Esophagus (tissue), 2 donors: ENCODE data around the gene GPR32. TPM values are rescaled to one million over a fixed set of nuclear protein-coding genes. Genes with fewer than 3 reads are reported as not detected.

ENCODE experiments used
- H3K27ac ChIP-seq, 2 donors: one replicate each; pipeline ENCODE4 v1.5.1; 2013; ENCODE audit warnings: low read depth in 2 of 2, mild to moderate bottlenecking in 2 of 2, inconsistent platforms in 1 of 2, low read length in 1 of 2, moderate library complexity in 1 of 2
- H3K27me3 ChIP-seq, 2 donors: one replicate each; pipeline ENCODE4 v1.6.1; 2013; ENCODE audit warnings: low read length in 2 of 2, control low read depth in 1 of 2, mild to moderate bottlenecking in 1 of 2; ENCODE audit not compliant: insufficient read depth in 2 of 2, control insufficient read depth in 1 of 2
- H3K36me3 ChIP-seq, 2 donors: one replicate each; pipeline ENCODE4 v1.6.1; 2013; ENCODE audit warnings: low read length in 1 of 2; ENCODE audit not compliant: control insufficient read depth in 2 of 2, insufficient read depth in 2 of 2
- H3K4me1 ChIP-seq, 2 donors: one replicate each; pipeline ENCODE4 v1.6.1; 2013; ENCODE audit warnings: low read length in 1 of 2; ENCODE audit not compliant: control insufficient read depth in 2 of 2, insufficient read depth in 2 of 2
- H3K4me3 ChIP-seq, 2 donors: one replicate each; pipeline ENCODE4 v1.5.1; 2013; ENCODE audit warnings: low read length in 2 of 2, mild to moderate bottlenecking in 2 of 2, low read depth in 1 of 2, moderate library complexity in 1 of 2
- H3K9me3 ChIP-seq, 2 donors: one replicate each; pipeline ENCODE4 v1.6.1; 2013; ENCODE audit warnings: mild to moderate bottlenecking in 2 of 2, low read depth in 1 of 2, low read length in 1 of 2, moderate library complexity in 1 of 2; ENCODE audit not compliant: control insufficient read depth in 2 of 2, insufficient read depth in 1 of 2
- WGBS, 2 donors: extraction: QIAGEN DNeasy Blood & Tissue Kit; methylation state at CpG; one replicate each; pipeline ENCODE4 v1.1.7; 2013; 5-methylcytosine and 5-hydroxymethylcytosine counted together
- polyA plus RNA-seq, 2 donors: library from polyadenylated mRNA; stranded (reverse); fragments of 200-250 nt; gene quantifications; one replicate each; pipeline ENCODE4 v1.2.3, GENCODE V29; 2013
- donor health status: healthy with polysubstance abuse.
- donor health status: Bipolar disorder and iron deficiency.

Gene GPR32
- polyA plus RNA-seq, 2 donors, result not detected

DNA sequence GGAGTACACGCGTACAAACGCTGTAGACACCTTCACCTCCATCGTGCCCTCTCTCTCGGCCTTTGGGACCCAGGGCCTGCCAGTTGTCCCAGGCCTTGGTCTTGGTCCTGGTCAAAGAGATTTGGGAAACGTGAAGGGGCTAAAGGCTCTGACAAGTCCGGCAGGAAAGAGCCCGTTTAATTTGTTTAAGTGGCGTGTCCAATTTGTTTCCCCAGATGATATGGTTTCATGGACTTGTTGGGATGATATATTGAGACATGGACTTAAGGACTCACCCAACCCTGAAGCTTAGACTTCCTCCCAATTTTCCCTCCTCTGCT is 44.4 kb upstream of the GPR32 start:
- H3K4me3 ChIP-seq, result peak overlapping the region; percentile 56 to 61

GRCh38 chr19:50728084-50728737 is 42.1 kb upstream of the GPR32 start:
- 20 to 21% methylated on average over 39 of the region's 39 CpGs for WGBS, 2 donors
- Histone ChIP-seq H3K36me3 (no peaks in the 10 kb centered on the region), H3K27me3 (no peaks in the 10 kb centered on the region), H3K27ac (no peak overlapping the region), H3K4me1 (peaks cover 15 to 22% of the 10 kb centered on the region in 2 donors), H3K4me3 (no peak overlapping the region), H3K9me3 (no peaks in the 10 kb centered on the region)

More for the DNA sequence above, 44.4 kb upstream of the GPR32 start:
- 72 to 73% methylated on average over 9 of the region's 9 CpGs for WGBS, 2 donors
- Histone ChIP-seq H3K36me3 (no peaks in the 10 kb centered on the region), H3K4me1 (peaks cover 15 to 30% of the 10 kb centered on the region in 2 donors), H3K27me3 (no peaks in the 10 kb centered on the region), H3K27ac (no peak overlapping the region), H3K9me3 (no peaks in the 10 kb centered on the region)

- Histone ChIP-seq H3K36me3 (no peaks in the 10 kb centered on the region), H3K4me3 (no peak overlapping the region), H3K9me3 (no peaks in the 10 kb centered on the region), H3K4me1 (peaks cover 13 to 17% of the 10 kb centered on the region in 2 donors), H3K27me3 (no peaks in the 10 kb centered on the region), H3K27ac (no peak overlapping the region)
- 74 to 78% methylated on average over 5 of the region's 5 CpGs for WGBS, 2 donors
These were observed 40.4 kb upstream of the GPR32 start for GRCh38 chr19:50729894-50730293.

- Histone ChIP-seq H3K36me3 (no peaks in the 10 kb centered on the region), H3K27me3 (peaks cover 0 to 2% of the 10 kb centered on the region in 2 donors), H3K4me1 (no peaks in the 10 kb centered on the region), H3K9me3 (no peaks in the 10 kb centered on the region), H3K4me3 (no peak overlapping the region), H3K27ac (no peak overlapping the region)
- WGBS, 2 donors, result 53 to 65% methylated on average over 7 of the region's 7 CpGs
These were observed 34.4 kb upstream of the GPR32 start for GRCh38 chr19:50735869-50736268.

DNA sequence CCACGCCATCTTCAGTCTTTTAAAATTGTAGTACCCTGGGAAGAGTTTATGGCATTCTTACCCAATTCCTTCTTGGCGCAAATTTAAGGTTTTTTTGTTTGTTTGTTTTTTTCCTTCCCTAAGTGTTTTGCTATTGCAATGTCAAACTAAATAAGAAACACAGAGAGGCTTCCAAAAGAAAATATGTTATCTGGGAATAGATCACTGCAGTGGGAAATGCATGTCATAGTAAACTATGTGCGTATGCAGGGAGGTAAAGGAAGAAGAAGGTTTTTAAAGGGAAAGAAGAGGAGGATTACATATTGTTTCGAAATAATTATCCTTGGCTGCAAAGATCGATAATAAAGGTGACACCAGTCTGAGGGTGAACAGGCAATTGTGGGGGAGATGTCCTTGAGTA is 33.9 kb upstream of the GPR32 start:
- H3K4me3 ChIP-seq, result no peak overlapping the region
- H3K36me3 ChIP-seq, result no peaks in the 10 kb centered on the region
- 61 to 75% methylated on average over 5 of the region's 5 CpGs for WGBS, 2 donors
- H3K27ac ChIP-seq, result no peak overlapping the region
- peaks cover 0 to 2% of the 10 kb centered on the region in 2 donors for H3K27me3 ChIP-seq
- H3K9me3 ChIP-seq, result no peaks in the 10 kb centered on the region
- no peaks in the 10 kb centered on the region for H3K4me1 ChIP-seq

DNA sequence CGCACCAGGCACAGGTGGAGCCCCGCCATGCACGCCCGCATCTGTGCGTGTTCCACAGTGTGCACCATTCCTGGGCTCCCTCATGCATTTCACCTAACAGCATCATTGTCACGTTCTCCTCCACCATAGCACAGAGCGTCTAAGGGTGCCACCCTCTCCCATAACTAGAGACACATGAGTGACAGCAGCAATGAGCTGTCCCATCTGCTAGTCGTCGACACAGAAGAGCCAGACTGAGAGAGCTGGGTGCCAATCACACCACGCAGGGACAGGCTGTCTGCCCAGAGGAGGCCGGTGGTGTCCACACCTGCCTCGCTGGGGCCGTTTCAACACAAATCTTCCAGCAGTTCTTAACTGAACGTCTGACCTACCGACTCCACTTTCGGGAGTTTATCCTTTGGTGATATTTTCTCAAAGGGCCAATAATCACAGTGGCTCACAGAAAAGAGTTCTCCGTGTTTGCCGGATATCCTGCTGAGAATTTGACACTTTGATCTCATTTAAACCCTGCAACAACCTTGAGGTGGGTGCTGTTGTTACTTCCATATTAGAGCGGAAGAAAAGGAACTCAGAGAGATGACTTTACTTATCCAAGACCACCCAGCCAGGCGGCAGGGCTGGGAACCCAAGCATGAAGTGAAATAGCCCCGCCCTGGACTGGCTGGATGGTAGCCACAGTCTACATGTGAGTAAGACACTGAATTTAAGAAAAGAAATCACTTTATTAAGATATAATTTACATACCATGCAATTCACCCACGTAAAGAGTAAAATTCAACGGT is 30.9 kb upstream of the GPR32 start:
- H3K4me3 ChIP-seq, result no peak overlapping the region
- peaks cover 0 to 2% of the 10 kb centered on the region in 2 donors for H3K27me3 ChIP-seq
- no peaks in the 10 kb centered on the region for H3K36me3 ChIP-seq
- WGBS, 2 donors, result 77 to 78% methylated on average over 23 of the region's 23 CpGs
- no peaks in the 10 kb centered on the region for H3K4me1 ChIP-seq
- no peak overlapping the region for H3K27ac ChIP-seq
- no peaks in the 10 kb centered on the region for H3K9me3 ChIP-seq

DNA sequence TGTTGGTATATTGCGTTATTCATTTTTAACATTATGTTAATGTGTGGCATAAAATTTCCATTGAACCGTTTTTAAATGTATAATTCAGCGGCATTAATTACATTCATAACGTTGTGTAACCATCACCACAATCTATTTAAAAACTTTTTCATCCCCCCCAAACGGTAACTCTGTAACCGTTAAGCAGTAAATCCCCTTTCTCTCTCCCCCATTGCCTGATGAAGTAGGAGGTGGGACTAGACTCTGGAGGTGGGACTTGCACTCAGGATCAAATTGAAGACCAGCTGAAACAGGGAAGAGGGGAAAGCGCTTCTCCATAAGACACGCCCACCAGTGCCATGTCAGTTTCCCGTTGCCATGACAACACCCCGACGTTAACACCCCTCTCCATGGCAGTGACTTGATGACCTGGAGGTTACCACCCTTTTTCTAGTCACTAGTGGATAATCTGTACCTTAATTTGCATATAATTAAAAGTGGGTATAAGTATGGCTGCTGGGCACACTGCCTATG is 30.3 kb upstream of the GPR32 start:
- Histone ChIP-seq H3K9me3 (no peaks in the 10 kb centered on the region), H3K27me3 (peaks cover 0 to 2% of the 10 kb centered on the region in 2 donors), H3K4me3 (no peak overlapping the region), H3K4me1 (no peaks in the 10 kb centered on the region), H3K27ac (no peak overlapping the region), H3K36me3 (no peaks in the 10 kb centered on the region)
- 59 to 65% methylated on average over 11 of the region's 11 CpGs for WGBS, 2 donors

GRCh38 chr19:50741179-50741933 is 28.9 kb upstream of the GPR32 start:
- Histone ChIP-seq H3K36me3 (no peaks in the 10 kb centered on the region), H3K4me3 (no peak overlapping the region), H3K27ac (no peak overlapping the region), H3K4me1 (no peaks in the 10 kb centered on the region), H3K27me3 (no peaks in the 10 kb centered on the region), H3K9me3 (no peaks in the 10 kb centered on the region)
- 65 to 68% methylated on average over 18 of the region's 18 CpGs for WGBS, 2 donors

- H3K4me1 ChIP-seq, result no peaks in the 10 kb centered on the region
- H3K36me3 ChIP-seq, result no peaks in the 10 kb centered on the region
- no peaks in the 10 kb centered on the region for H3K27me3 ChIP-seq
- WGBS, 2 donors, result 81 to 84% methylated on average over 6 of the region's 6 CpGs
- no peaks in the 10 kb centered on the region for H3K9me3 ChIP-seq
- no peak overlapping the region for H3K4me3 ChIP-seq
- H3K27ac ChIP-seq, result no peak overlapping the region
These were observed 26.7 kb upstream of the GPR32 start for GRCh38 chr19:50743537-50743936.
